A549 (cell line): ENCODE results near the gene AP4E1. TPM values are rescaled to one million over a fixed set of nuclear protein-coding genes. Genes with fewer than 3 reads are reported as not detected.

ENCODE experiments used
- ATAC-seq, 2 experiments: fragments of 200-7000 bp in 1 of 2; fragments of >200 bp in 1 of 2; cut with Nextera tagmentation in 1 of 2; cut with Tn5 transposase in 1 of 2; 3 replicates each; pipeline versions ENCODE4 v1.8.0 to v1.9.1; 2018 to 2020; ENCODE audit warnings: mild to moderate bottlenecking in 1 of 2, moderate library complexity in 1 of 2
- CTCF ChIA-PET: fragments of 300-600 bp; sonication (Branson Sonifier 250); formaldehyde crosslinking; extraction: SDS; loops from one replicate; lab custom pipeline; 2021; ENCODE audit warnings: antibody characterized with exemption, inconsistent platforms; lab: Yijun Ruan, JAX
- POLR2A ChIA-PET: fragments of 350-600 bp; formaldehyde crosslinking; extraction: SDS; loops from one replicate; lab custom pipeline; 2021; ENCODE audit warnings: antibody characterized with exemption, inconsistent platforms; lab: Yijun Ruan, JAX
- DNase-seq, 2 experiments: peaks; one replicate each; pipeline versions ENCODE4 v3.0.0 to v3.0.0-alpha.2; 2011 to 2016; ENCODE audit warnings: low read depth in 1 of 2, low spot score in 1 of 2
- FAIRE-seq: peaks from 2 replicates; lab custom pipeline; 2011; peaks lifted over from hg19 to GRCh38; lab: Jason Lieb, UNC
- H3K27ac ChIP-seq, 2 experiments: fragments of >200 bp; sonication (Bioruptor Twin); formaldehyde crosslinking; 3 replicates each; pipeline ENCODE4 v1.5.1; 2016 to 2017
- H3K4me1 ChIP-seq: fragments of >200 bp; sonication (Bioruptor Twin); formaldehyde crosslinking; 3 replicates; pipeline ENCODE4 v1.6.1; 2016
- H3K4me2 ChIP-seq: fragments of >200 bp; sonication (Bioruptor Twin); formaldehyde crosslinking; 3 replicates; pipeline ENCODE4 v1.6.1; 2016
- H3K4me3 ChIP-seq: fragments of >200 bp; sonication (Bioruptor Twin); formaldehyde crosslinking; 3 replicates; pipeline ENCODE4 v1.5.1; 2016
- H3K9me3 ChIP-seq: fragments of >200 bp; sonication (Bioruptor Twin); formaldehyde crosslinking; 3 replicates; pipeline ENCODE4 v1.6.1; 2016
- BHLHE40 ChIP-seq: IDR thresholded peaks from 2 replicates; pipeline ENCODE4 v1.6.1; 2012; ENCODE audit warnings: low read depth, low read length, inconsistent platforms
- CBX8 ChIP-seq: fragments of 200-600 bp; sonication (generic); IDR thresholded peaks from 2 replicates; pipeline ENCODE4 v1.6.1; 2016
- CEBPB ChIP-seq, 2 experiments: fragments of >200 bp in 1 of 2; sonication (Bioruptor Twin) in 1 of 2; formaldehyde crosslinking in 1 of 2; IDR thresholded peaks; 2 replicates each; pipeline ENCODE4 v1.6.1; 2012 to 2016
- CHD2 ChIP-seq: fragments of 150-350 bp; IDR thresholded peaks from 2 replicates; pipeline ENCODE4 v1.6.1; 2014; ENCODE audit warnings: low read length; ENCODE audit not compliant: partially characterized antibody
- EHF ChIP-seq: fragments of 250-450 bp; sonication (Bioruptor Pico); IDR thresholded peaks from 2 replicates; pipeline ENCODE4 v1.5.0; 2020; ENCODE audit warnings: mild to moderate bottlenecking
- EHMT2 ChIP-seq: fragments of 200-600 bp; sonication (generic); IDR thresholded peaks from 2 replicates; pipeline ENCODE4 v1.6.1; 2016; ENCODE audit warnings: antibody characterized with exemption, low read depth, mild to moderate bottlenecking, moderate library complexity
- ESRRA ChIP-seq: fragments of 150-350 bp; IDR thresholded peaks from 2 replicates; pipeline ENCODE4 v1.6.1; 2014; ENCODE audit warnings: mild to moderate bottlenecking, low read length, borderline replicate concordance
- FOSL2 ChIP-seq, 2 experiments: fragments of 450-650 bp in 1 of 2; fragments of >200 bp in 1 of 2; sonication (Bioruptor Twin) in 1 of 2; formaldehyde crosslinking; IDR thresholded peaks; 2 replicates each; pipeline versions ENCODE4 v1.5.0 to v1.6.1; 2016 to 2020; ENCODE audit warnings: mild to moderate bottlenecking in 1 of 2, moderate library complexity in 1 of 2
- FOXS1 ChIP-seq: fragments of 250-450 bp; sonication (Bioruptor Pico); IDR thresholded peaks from 2 replicates; pipeline ENCODE4 v1.5.0; 2020; ENCODE audit warnings: mild to moderate bottlenecking, moderate library complexity
- GATA3 ChIP-seq: IDR thresholded peaks from 2 replicates; pipeline ENCODE4 v1.6.1; 2012; ENCODE audit warnings: borderline replicate concordance
- HDAC2 ChIP-seq: fragments of 200-600 bp; sonication (generic); IDR thresholded peaks from 2 replicates; pipeline ENCODE4 v1.6.1; 2016
- HMGXB4 ChIP-seq: fragments of 250-450 bp; sonication (Bioruptor Pico); IDR thresholded peaks from 2 replicates; pipeline ENCODE4 v1.5.0; 2021; ENCODE audit warnings: mild to moderate bottlenecking, moderate library complexity, borderline replicate concordance
- HOXB13 ChIP-seq: fragments of 250-450 bp; sonication (Bioruptor Pico); IDR thresholded peaks from 2 replicates; pipeline ENCODE4 v1.5.0; 2020; ENCODE audit warnings: low read depth, mild to moderate bottlenecking, moderate library complexity
- HOXB5 ChIP-seq: fragments of 250-450 bp; sonication (Bioruptor Pico); IDR thresholded peaks from 2 replicates; pipeline ENCODE4 v1.5.0; 2020; ENCODE audit warnings: mild to moderate bottlenecking, moderate library complexity
- JUNB ChIP-seq: fragments of >200 bp; sonication (Bioruptor Twin); formaldehyde crosslinking; IDR thresholded peaks from 2 replicates; pipeline ENCODE4 v1.6.1; 2016
- KDM1A ChIP-seq: fragments of 200-600 bp; sonication (generic); IDR thresholded peaks from 2 replicates; pipeline ENCODE4 v1.6.1; 2016; ENCODE audit warnings: low read depth, mild to moderate bottlenecking
- KDM5A ChIP-seq: fragments of 200-600 bp; sonication (generic); IDR thresholded peaks from 2 replicates; pipeline ENCODE4 v1.6.1; 2016; ENCODE audit warnings: antibody characterized with exemption, mild to moderate bottlenecking
- MAFK ChIP-seq: fragments of 450-650 bp; IDR thresholded peaks from 2 replicates; pipeline ENCODE4 v1.6.1; 2014; ENCODE audit not compliant: partially characterized antibody
- MAZ ChIP-seq: fragments of 150-350 bp; IDR thresholded peaks from 2 replicates; pipeline ENCODE4 v1.6.1; 2014; ENCODE audit warnings: antibody characterized with exemption, low read depth, low read length, borderline replicate concordance
- NPAS2 ChIP-seq: fragments of 250-450 bp; sonication (Bioruptor Pico); IDR thresholded peaks from 2 replicates; pipeline ENCODE4 v1.8.0; 2022; ENCODE audit warnings: mild to moderate bottlenecking, moderate library complexity, borderline replicate concordance
- NR3C1 ChIP-seq: fragments of >200 bp; sonication (Bioruptor Twin); formaldehyde crosslinking; IDR thresholded peaks from 3 replicates; pipeline ENCODE4 v1.6.1; 2017
- PBX3 ChIP-seq: IDR thresholded peaks from 2 replicates; pipeline ENCODE4 v1.6.1; 2012
- PHF8 ChIP-seq: fragments of 200-600 bp; sonication (generic); IDR thresholded peaks from 2 replicates; pipeline ENCODE4 v1.6.1; 2016; ENCODE audit warnings: low read depth, mild to moderate bottlenecking, antibody characterized with exemption, moderate library complexity, borderline replicate concordance
- POLR2A ChIP-seq: IDR thresholded peaks from 2 replicates; pipeline ENCODE4 v1.6.1; 2012; ENCODE audit warnings: mild to moderate bottlenecking, low read length
- POLR2AphosphoS2 ChIP-seq: conservative IDR thresholded peaks from 2 replicates; pipeline ENCODE4 v1.6.1; 2012; ENCODE audit warnings: low read length, improper control_type of control experiment, inconsistent platforms
- RARB ChIP-seq: fragments of 250-450 bp; sonication (Bioruptor Pico); IDR thresholded peaks from 2 replicates; pipeline ENCODE4 v1.8.0; 2021; ENCODE audit warnings: mild to moderate bottlenecking, moderate library complexity
- RCOR1 ChIP-seq: fragments of 150-350 bp; IDR thresholded peaks from 2 replicates; pipeline ENCODE4 v1.6.1; 2014; ENCODE audit warnings: antibody characterized with exemption, low read length, low read depth
- RFX5 ChIP-seq: fragments of 450-650 bp; IDR thresholded peaks from 2 replicates; pipeline ENCODE4 v1.7.1; 2014; ENCODE audit warnings: antibody characterized with exemption, mild to moderate bottlenecking, moderate library complexity
- RNF2 ChIP-seq: fragments of 200-600 bp; sonication (generic); IDR thresholded peaks from 2 replicates; pipeline ENCODE4 v1.6.1; 2016; ENCODE audit warnings: low read depth, mild to moderate bottlenecking, antibody characterized with exemption, moderate library complexity, borderline replicate concordance
- SREBF2 ChIP-seq: fragments of 450-650 bp; IDR thresholded peaks from 2 replicates; pipeline ENCODE4 v1.6.1; 2014; ENCODE audit warnings: mild to moderate bottlenecking, moderate library complexity
- USF2 ChIP-seq: fragments of 450-650 bp; IDR thresholded peaks from 2 replicates; pipeline ENCODE4 v1.6.1; 2014; ENCODE audit warnings: antibody characterized with exemption
- ZC3H11A ChIP-seq: fragments of 450-650 bp; IDR thresholded peaks from 2 replicates; pipeline ENCODE4 v1.6.1; 2014; ENCODE audit warnings: antibody characterized with exemption, mild to moderate bottlenecking
- WGBS: methylation state at CpG from one replicate; pipeline ENCODE4 v1.1.6; 2017; ENCODE audit errors: missing lambda C conversion rate; 5-methylcytosine and 5-hydroxymethylcytosine counted together
- polyA plus RNA-seq, 4 experiments: library from polyadenylated mRNA; depleted of rRNA in 3 of 4; stranded (reverse); fragments of >200 nt; fragmentation: RNase III in 1 of 4; extraction: RNeasy Plus Mini Kit Qiagen cat#74134 plus additional on column Dnase treatment in 1 of 4; gene quantifications; 2 replicates in 3 of 4; 3 replicates in 1 of 4; pipeline ENCODE4 v1.2.3, GENCODE V29; 2011 to 2017
- TF ChIP-seq, protein P1 (sequence below): fragments of 150-350 bp; IDR thresholded peaks from 2 replicates; pipeline ENCODE4 v1.6.1; 2014; ENCODE audit warnings: low read depth, mild to moderate bottlenecking, low read length

Gene AP4E1
- polyA plus RNA-seq, 2 of the 4 experiments (the other 2 are of a cell fraction), result 9.6 TPM

DNA sequence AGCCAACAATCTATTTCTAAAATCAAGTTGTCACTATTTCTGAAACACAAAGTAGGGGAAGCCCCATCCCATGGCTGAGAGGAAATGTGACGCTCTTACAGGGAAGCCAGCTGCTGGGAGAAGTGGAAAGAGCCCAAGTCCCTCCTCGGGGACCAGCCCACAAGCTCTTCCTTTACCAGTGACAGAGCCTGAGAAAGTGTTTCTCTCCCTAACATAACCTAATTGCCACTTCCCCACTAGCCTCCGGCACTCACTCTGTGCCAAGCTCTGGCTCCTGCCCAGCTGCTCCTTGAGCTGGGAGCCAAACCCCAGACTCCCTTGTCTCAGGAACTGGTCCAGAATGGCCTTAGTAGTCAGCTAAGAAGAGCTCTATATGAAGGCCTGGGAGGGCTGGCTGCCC is 143.3 kb downstream of the AP4E1 start:
- TF ChIP-seq CBX8 (no peak), CHD2 (no peak), RCOR1 (no peak), FOSL2 (IDR thresholded peaks at IDR 0.05) (no peak), FOSL2 (CRISPR knock-in tag; IDR thresholded peaks at IDR 0.05) (no peak), HMGXB4 (CRISPR knock-in tag) (no peak), FOXS1 (CRISPR knock-in tag) (no peak), EHMT2 (no peak), MAFK (no peak), JUNB (no peak), PHF8 (no peak), RARB (CRISPR knock-in tag) (no peak), CEBPB (IDR thresholded peaks at IDR 0.05) (no peak), POLR2A (no peak), RNF2 (no peak), SREBF2 (no peak), KDM5A (no peak), RFX5 (no peak), USF2 (no peak)
- no peak for ATAC-seq
- Histone ChIP-seq H3K27ac (no peak overlapping the region), H3K9me3 (no peaks in the 10 kb centered on the region), H3K4me3 (no peak overlapping the region), H3K4me2 (no peak overlapping the region), H3K4me1 (peaks cover 14% of the 10 kb centered on the region)
- ChIA-PET CTCF (no interaction called here), POLR2A (no interaction called here)
- 54% methylated on average over 3 of the region's 3 CpGs for WGBS
- FAIRE-seq, result no peak
- DNase-seq, result no peak

- CTCF ChIA-PET, result interaction anchor here (0.5 to 1.7 kb wide), 6 partner anchors 11 to 375 kb away, joined by 3 to 7 read pairs (median 4); no protein-coding TSS in a partner anchor
- no peak for FAIRE-seq
- 17% methylated on average over 1 of the region's 1 CpG for WGBS
Observed at GRCh38 chr15:51053571-51053970, 145.1 kb downstream of the AP4E1 start.

More at GRCh38 chr15:51053571-51053970, 145.1 kb downstream of the AP4E1 start:
- H3K4me3 ChIP-seq, result no peak overlapping the region
- no peak overlapping the region for H3K4me2 ChIP-seq
- DNase-seq (no peak), ATAC-seq (no peak)
- no peak overlapping the region for H3K27ac ChIP-seq
- H3K4me1 ChIP-seq, result no peaks in the 10 kb centered on the region
- POLR2A ChIA-PET, result interaction anchor here (1.7 kb wide), 1 partner anchor 23 kb away, joined by 3 read pairs; no protein-coding TSS in a partner anchor
- TF ChIP-seq USF2 (no peak), ESRRA (no peak), GATA3 (no peak), CEBPB (IDR thresholded peaks at IDR 0.05) (no peak), CBX8 (no peak), KDM1A (no peak), PBX3 (no peak), HOXB5 (CRISPR knock-in tag) (no peak), BHLHE40 (no peak), EHF (no peak), ZC3H11A (no peak), KDM5A (no peak), MAZ (no peak), NPAS2 (CRISPR knock-in tag) (no peak), POLR2AphosphoS2 (no peak), RCOR1 (no peak), NR3C1 (no peak), HDAC2 (no peak), HOXB13 (CRISPR knock-in tag) (no peak)
- TF ChIP-seq, protein P1, sequence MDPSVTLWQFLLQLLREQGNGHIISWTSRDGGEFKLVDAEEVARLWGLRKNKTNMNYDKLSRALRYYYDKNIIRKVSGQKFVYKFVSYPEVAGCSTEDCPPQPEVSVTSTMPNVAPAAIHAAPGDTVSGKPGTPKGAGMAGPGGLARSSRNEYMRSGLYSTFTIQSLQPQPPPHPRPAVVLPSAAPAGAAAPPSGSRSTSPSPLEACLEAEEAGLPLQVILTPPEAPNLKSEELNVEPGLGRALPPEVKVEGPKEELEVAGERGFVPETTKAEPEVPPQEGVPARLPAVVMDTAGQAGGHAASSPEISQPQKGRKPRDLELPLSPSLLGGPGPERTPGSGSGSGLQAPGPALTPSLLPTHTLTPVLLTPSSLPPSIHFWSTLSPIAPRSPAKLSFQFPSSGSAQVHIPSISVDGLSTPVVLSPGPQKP, result no peak
- no peaks in the 10 kb centered on the region for H3K9me3 ChIP-seq
